HG03095 (cell line): ENCODE results near the gene NDUFS6.
"Not testable (repeated sequence)": the region's sequence is repeated elsewhere in the genome, so short reads cannot be mapped to it uniquely, and the experiment has no call there.

Experiments
- ATAC-seq: cut with Tn5 transposase; IDR thresholded peaks from one replicate; pipeline ENCODE4 v1.9.1; 2021; ENCODE audit warnings: moderate library complexity; ENCODE audit not compliant: unreplicated experiment

Gene NDUFS6

GRCh38 chr5:1814183-1815020 is 13.2 kb downstream of the NDUFS6 start:
- ATAC-seq: no peak

- ATAC-seq: no peak
These were observed 14.0 kb downstream of the NDUFS6 start for GRCh38 chr5:1815071-1815786.

GRCh38 chr5:1815881-1816292 is 14.7 kb downstream of the NDUFS6 start:
- ATAC-seq: no peak

- not testable (repeated sequence) for ATAC-seq
These were observed 15.4 kb downstream of the NDUFS6 start for GRCh38 chr5:1816495-1817089.

GRCh38 chr5:1817261-1818043 is 16.2 kb downstream of the NDUFS6 start:
- no peak for ATAC-seq

GRCh38 chr5:1818784-1819183 is 17.6 kb downstream of the NDUFS6 start:
- ATAC-seq: no peak

GRCh38 chr5:1819458-1819857 is 18.3 kb downstream of the NDUFS6 start:
- ATAC-seq: no peak

GRCh38 chr5:1820381-1820780 is 19.2 kb downstream of the NDUFS6 start:
- no peak for ATAC-seq

- no peak for ATAC-seq
These were observed 19.7 kb downstream of the NDUFS6 start for GRCh38 chr5:1820926-1821325.

- no peak for ATAC-seq
These were observed 20.7 kb downstream of the NDUFS6 start for GRCh38 chr5:1821862-1822261.

GRCh38 chr5:1823381-1824034 is 22.3 kb downstream of the NDUFS6 start:
- no peak for ATAC-seq

GRCh38 chr5:1824109-1824821 is 23.1 kb downstream of the NDUFS6 start:
- ATAC-seq: no peak

GRCh38 chr5:1824903-1825841 is 24.0 kb downstream of the NDUFS6 start:
- ATAC-seq: no peak

- ATAC-seq: no peak
These were observed 25.2 kb downstream of the NDUFS6 start for GRCh38 chr5:1826235-1826980.

- ATAC-seq: no peak
These were observed 26.0 kb downstream of the NDUFS6 start for GRCh38 chr5:1827025-1827885.

GRCh38 chr5:1827886-1828397 is 26.7 kb downstream of the NDUFS6 start:
- ATAC-seq: no peak
